SK-N-SH treated with all-trans-retinoic acid at 6 μM for 48 hours (cell line): ENCODE measurements around the gene WAC.
"Not testable (repeated sequence)": the region's sequence is repeated elsewhere in the genome, so short reads cannot be mapped to it uniquely, and the experiment has no call there.

Experiments used
- ATAC-seq: fragments of 200-7000 bp; cut with Tn5 transposase; 3 replicates; pipeline ENCODE4 v1.9.1; 2020; ENCODE audit warnings: mild to moderate bottlenecking, moderate library complexity
- ARNTL ChIP-seq: fragments of 450-650 bp; formaldehyde crosslinking; IDR thresholded peaks from 2 replicates; pipeline ENCODE4 v1.5.0; 2020; ENCODE audit warnings: low read depth, mild to moderate bottlenecking, moderate library complexity, borderline replicate concordance
- BACH2 ChIP-seq: fragments of 250-450 bp; sonication (Bioruptor Pico); IDR thresholded peaks from 2 replicates; pipeline ENCODE4 v1.9.0; 2021; ENCODE audit warnings: mild to moderate bottlenecking, borderline replicate concordance
- CSRNP3 ChIP-seq: fragments of 250-450 bp; sonication (Bioruptor Pico); IDR thresholded peaks from 2 replicates; pipeline ENCODE4 v1.5.1; 2021; ENCODE audit warnings: mild to moderate bottlenecking, moderate library complexity
- ESRRG ChIP-seq: fragments of 250-450 bp; sonication (Bioruptor Pico); IDR thresholded peaks from 2 replicates; pipeline ENCODE4 v1.6.1; 2021; ENCODE audit warnings: mild to moderate bottlenecking
- GLIS3 ChIP-seq: fragments of 250-450 bp; sonication (Bioruptor Pico); IDR thresholded peaks from 2 replicates; pipeline ENCODE4 v1.5.0; 2020; ENCODE audit warnings: mild to moderate bottlenecking, moderate library complexity
- OSR1 ChIP-seq: fragments of 250-450 bp; sonication (Bioruptor Pico); IDR thresholded peaks from 2 replicates; pipeline ENCODE4 v1.8.0; 2022; ENCODE audit warnings: moderate library complexity, mild to moderate bottlenecking, inconsistent platforms
- PATZ1 ChIP-seq: fragments of 250-450 bp; sonication (Bioruptor Pico); IDR thresholded peaks from 2 replicates; pipeline ENCODE4 v1.8.0; 2020; ENCODE audit warnings: mild to moderate bottlenecking, moderate library complexity, borderline replicate concordance
- POU6F1 ChIP-seq: fragments of 250-450 bp; sonication (Bioruptor Pico); IDR thresholded peaks from 2 replicates; pipeline ENCODE4 v1.8.0; 2021; ENCODE audit warnings: low read depth, mild to moderate bottlenecking, moderate library complexity, borderline replicate concordance
- RARB ChIP-seq: fragments of 250-450 bp; sonication (Bioruptor Pico); IDR thresholded peaks from 2 replicates; pipeline ENCODE4 v1.8.0; 2021; ENCODE audit warnings: mild to moderate bottlenecking, moderate library complexity
- SNAI2 ChIP-seq: fragments of 250-450 bp; sonication (Bioruptor Pico); IDR thresholded peaks from 2 replicates; pipeline ENCODE4 v1.5.0; 2020; ENCODE audit warnings: mild to moderate bottlenecking, moderate library complexity
- TCF4 ChIP-seq: fragments of 250-450 bp; sonication (Bioruptor Pico); IDR thresholded peaks from 2 replicates; pipeline ENCODE4 v1.8.0; 2021; ENCODE audit warnings: mild to moderate bottlenecking, moderate library complexity, borderline replicate concordance
- TOX ChIP-seq: fragments of 250-450 bp; sonication (Bioruptor Pico); IDR thresholded peaks from 2 replicates; pipeline ENCODE4 v1.8.0; 2021; ENCODE audit warnings: mild to moderate bottlenecking, moderate library complexity, borderline replicate concordance
- ZC3H10 ChIP-seq: fragments of 250-450 bp; sonication (Bioruptor Pico); IDR thresholded peaks from 2 replicates; pipeline ENCODE4 v1.5.1; 2021; ENCODE audit warnings: mild to moderate bottlenecking, moderate library complexity
- ZFP3 ChIP-seq: fragments of 250-450 bp; sonication (Bioruptor Pico); IDR thresholded peaks from 2 replicates; pipeline ENCODE4 v1.5.0; 2020; ENCODE audit warnings: mild to moderate bottlenecking, moderate library complexity
- ZFP30 ChIP-seq: fragments of 450-650 bp; formaldehyde crosslinking; IDR thresholded peaks from 2 replicates; pipeline ENCODE4 v1.5.0; 2022; ENCODE audit warnings: mild to moderate bottlenecking, moderate library complexity
- ZNF565 ChIP-seq: fragments of 450-650 bp; formaldehyde crosslinking; conservative IDR thresholded peaks from 2 replicates; pipeline ENCODE4 v1.5.0; 2020; ENCODE audit warnings: low read depth, mild to moderate bottlenecking, moderate library complexity
- ZNF70 ChIP-seq: fragments of 450-650 bp; formaldehyde crosslinking; IDR thresholded peaks from 2 replicates; pipeline ENCODE4 v1.5.0; 2020; ENCODE audit warnings: mild to moderate bottlenecking, moderate library complexity
- ZNF8 ChIP-seq: fragments of 450-650 bp; formaldehyde crosslinking; IDR thresholded peaks from 2 replicates; pipeline ENCODE4 v1.5.0; 2020; ENCODE audit warnings: mild to moderate bottlenecking, moderate library complexity

WAC gene

GRCh38 chr10:28652106-28652505 lies 119.2 kb downstream of the WAC start (continued):
- TF ChIP-seq PATZ1 (no peak), RARB (CRISPR knock-in tag) (no peak)

- TF ChIP-seq TOX (CRISPR knock-in tag) (no peak), GLIS3 (no peak), SNAI2 (CRISPR knock-in tag) (no peak), POU6F1 (CRISPR knock-in tag) (no peak), ARNTL (CRISPR knock-in tag) (no peak), ZNF565 (no peak), PATZ1 (no peak), ZNF8 (CRISPR knock-in tag) (no peak), ZFP30 (CRISPR knock-in tag) (no peak), OSR1 (CRISPR knock-in tag) (no peak), BACH2 (CRISPR knock-in tag) (no peak), ZFP3 (CRISPR knock-in tag) (no peak), TCF4 (CRISPR knock-in tag) (no peak), CSRNP3 (CRISPR knock-in tag) (no peak), ZNF70 (CRISPR knock-in tag) (no peak), ESRRG (CRISPR knock-in tag) (no peak), ZC3H10 (CRISPR knock-in tag) (no peak)
- no peak for ATAC-seq
Measured at GRCh38 chr10:28652703-28653102, 119.8 kb downstream of the WAC start.

- ATAC-seq: not testable (repeated sequence)
Measured at GRCh38 chr10:28658824-28659223, 125.9 kb downstream of the WAC start.

GRCh38 chr10:28661035-28661434 lies 128.1 kb downstream of the WAC start:
- peak; percentile 36; the same call in 2 of the 3 replicates for ATAC-seq
- no peak for TF ChIP-seq ESRRG (CRISPR knock-in tag)
- TF ChIP-seq CSRNP3 (CRISPR knock-in tag): no peak
- no peak for TF ChIP-seq ARNTL (CRISPR knock-in tag)
- TF ChIP-seq SNAI2 (CRISPR knock-in tag): no peak
- no peak for TF ChIP-seq ZFP3 (CRISPR knock-in tag)
- no peak for TF ChIP-seq OSR1 (CRISPR knock-in tag)
- no peak for TF ChIP-seq ZNF565
